Activated T-helper 1 cell treated with anti-CD3 and anti-CD28 coated beads, Interleukin-2, amount 50 U/mL, for 16 hours (primary cell): ENCODE data around the gene C16orf95.
A peak's percentile ranks its signal among the peaks of the same experiment; 100 is the strongest.
"Not testable (repeated sequence)": the region's sequence is repeated elsewhere in the genome, so short reads cannot be mapped to it uniquely, and the experiment has no call there.

Source experiments
- DNase-seq, 2 donors: peaks; one replicate each; pipeline ENCODE4 v3.0.0-alpha.2; 2020; ENCODE audit warnings: low read depth in 1 of 2, low spot score in 1 of 2

Gene C16orf95

GRCh38 chr16:87316923-87317749 is at the start of gene C16orf95:
C16orf95 (minus strand) TSS chr16:87317392; CDS start chr16:87317242, 150 bp downstream.
- peak; percentile 94 for DNase-seq

- DNase-seq: no peak
Measured at GRCh38 chr16:87366930-87367329, 49.7 kb upstream of the C16orf95 start.

- no peak for DNase-seq
Measured at GRCh38 chr16:87366288-87366687, 49.1 kb upstream of the C16orf95 start.

GRCh38 chr16:87365021-87365713 is 48.0 kb upstream of the C16orf95 start:
- no peak for DNase-seq

GRCh38 chr16:87363771-87364455 is 46.7 kb upstream of the C16orf95 start:
- no peak for DNase-seq

- not testable (repeated sequence) for DNase-seq
Measured at GRCh38 chr16:87362828-87363559, 45.8 kb upstream of the C16orf95 start.

GRCh38 chr16:87361916-87362619 is 44.9 kb upstream of the C16orf95 start:
- no peak for DNase-seq

GRCh38 chr16:87360862-87361610 is 43.8 kb upstream of the C16orf95 start:
- DNase-seq: no peak

- no peak for DNase-seq
Measured at GRCh38 chr16:87359121-87359520, 41.9 kb upstream of the C16orf95 start.

- no peak for DNase-seq
Measured at GRCh38 chr16:87358696-87359095, 41.5 kb upstream of the C16orf95 start.

- no peak for DNase-seq
Measured at GRCh38 chr16:87358250-87358649, 41.1 kb upstream of the C16orf95 start.

GRCh38 chr16:87356491-87356853 is 39.3 kb upstream of the C16orf95 start:
- DNase-seq: no peak

GRCh38 chr16:87353613-87354012 is 36.4 kb upstream of the C16orf95 start:
- DNase-seq: no peak

GRCh38 chr16:87352818-87353217 is 35.6 kb upstream of the C16orf95 start:
- DNase-seq: no peak

- DNase-seq: no peak
Measured at GRCh38 chr16:87351320-87351698, 34.1 kb upstream of the C16orf95 start.

GRCh38 chr16:87350681-87351319 is 33.6 kb upstream of the C16orf95 start:
- DNase-seq: no peak

GRCh38 chr16:87350031-87350430 is 32.8 kb upstream of the C16orf95 start:
- no peak for DNase-seq

- no peak for DNase-seq
Measured at GRCh38 chr16:87348616-87349157, 31.5 kb upstream of the C16orf95 start.

GRCh38 chr16:87347932-87348615 is 30.9 kb upstream of the C16orf95 start:
- DNase-seq: no peak
